Esophagus muscularis mucosa (tissue), 4 donors: ENCODE results near the gene PRRT3.

Source experiments
- CTCF ChIP-seq, 3 experiments: fragments of 200-600 bp in 2 of 3; fragments of 450-650 bp in 1 of 3; sonication (generic) in 2 of 3; IDR thresholded peaks; one replicate each; pipeline ENCODE4 v1.5.1; 2017 to 2019; ENCODE audit warnings: antibody characterized with exemption in 3 of 3, mild to moderate bottlenecking in 2 of 3, moderate library complexity in 1 of 3
- EP300 ChIP-seq: sonication (generic); formaldehyde crosslinking; IDR thresholded peaks from one replicate; pipeline ENCODE4 v1.6.1; 2017; ENCODE audit warnings: antibody characterized with exemption
- POLR2A ChIP-seq: fragments of 450-650 bp; IDR thresholded peaks from one replicate; pipeline ENCODE4 v1.6.1; 2017; ENCODE audit warnings: antibody characterized with exemption, moderate library complexity, mild to moderate bottlenecking, low read depth
- POLR2AphosphoS5 ChIP-seq, 2 donors: sonication (generic); formaldehyde crosslinking; IDR thresholded peaks; one replicate each; pipeline ENCODE4 v1.6.1; 2017; ENCODE audit warnings: antibody characterized with exemption in 2 of 2

- TF ChIP-seq EP300: no peak
- no peak for TF ChIP-seq POLR2A
- no peak for TF ChIP-seq CTCF (IDR thresholded peaks at IDR 0.05)
- no peak for TF ChIP-seq POLR2AphosphoS5 (IDR thresholded peaks at IDR 0.05)
These were observed 43.9 kb downstream of the PRRT3 start for GRCh38 chr3:9908286-9908685.
